ENCODE data around the gene KCNE5.
"Not testable (repeated sequence)": the region's sequence is repeated elsewhere in the genome, so short reads cannot be mapped to it uniquely, and the experiment has no call there.

Gene KCNE5

DNA sequence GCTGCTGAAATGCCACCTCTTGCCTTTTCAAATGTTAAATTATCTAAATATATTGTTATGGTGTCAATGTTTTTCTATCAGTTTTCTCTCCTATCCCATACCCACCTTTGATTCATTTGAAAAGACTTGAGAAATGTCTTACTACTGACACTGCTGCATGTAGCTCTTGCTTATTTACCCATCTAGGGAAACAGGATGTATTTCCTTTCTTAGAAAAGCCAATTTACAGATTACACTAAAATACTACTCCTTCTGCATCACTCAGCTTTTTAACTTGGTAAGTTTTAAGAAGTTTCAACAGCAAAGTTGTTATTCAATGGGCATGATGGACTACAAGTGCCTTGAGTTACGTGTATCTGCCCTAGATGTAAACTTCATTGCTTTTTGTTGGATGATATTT lies 13.2 kb upstream of the KCNE5 start:
- Histone ChIP-seq H3K4me1 (ENCODE audit: control insufficient read depth, insufficient read depth, low read depth, low read length) (no peaks in the 10 kb centered on the region), H3K4ac (ENCODE audit: low read depth in 1 of 2, low read length in 2 of 2) (no peak overlapping the region), H3K23ac (ENCODE audit: low read length in 2 of 2) (no peak overlapping the region), H2AFZ (ENCODE audit: low read depth, low read length) (no peak overlapping the region), H2BK120ac (ENCODE audit: low read depth, low read length) (no peak overlapping the region), H4K8ac (ENCODE audit: low read length) (no peak overlapping the region), H4K91ac (ENCODE audit: low read length) (no peak overlapping the region), H2BK5ac (ENCODE audit: low read depth, low read length, poor library complexity, severe bottlenecking) (no peak overlapping the region), H3K27me3 (ENCODE audit: control insufficient read depth in 1 of 2, insufficient read depth in 1 of 2, low read length in 2 of 2) (peaks cover 0 to 11% of the 10 kb centered on the region in 2 experiments), H3K27ac (ENCODE audit: low read length, poor library complexity, severe bottlenecking) (no peak overlapping the region), H3K36me3 (ENCODE audit: control insufficient read depth in 1 of 2, insufficient read depth in 2 of 2, low read depth in 1 of 2, low read length in 2 of 2) (peaks cover 0 to 25% of the 10 kb centered on the region in 2 experiments), H3K9ac (ENCODE audit: low read length) (no peak overlapping the region), H3K18ac (ENCODE audit: low read depth in 1 of 2, low read length in 2 of 2) (no peak overlapping the region), H2BK12ac (ENCODE audit: low read length in 2 of 2) (no peak overlapping the region), H2AK5ac (ENCODE audit: low read length, severe bottlenecking) (no peak overlapping the region), H3K4me3 (ENCODE audit: insufficient read depth in 1 of 2, low read depth in 1 of 2, low read length in 2 of 2) (no peak overlapping the region), H3K4me2 (ENCODE audit: low read length, poor library complexity, severe bottlenecking) (no peak overlapping the region), H2BK15ac (ENCODE audit: low read depth, poor library complexity, severe bottlenecking) (no peak overlapping the region), H3K79me1 (replicated peaks; ENCODE audit: low read length, poor library complexity, severe bottlenecking) (no peaks in the 10 kb centered on the region), H3K14ac (ENCODE audit: low read length in 2 of 2) (no peak overlapping the region), H3K9me3 (ENCODE audit: control insufficient read depth, low read length) (no peaks in the 10 kb centered on the region)
- WGBS: 93% methylated on average over 1 of the region's 1 CpG
- no peak for DNase-seq

DNA sequence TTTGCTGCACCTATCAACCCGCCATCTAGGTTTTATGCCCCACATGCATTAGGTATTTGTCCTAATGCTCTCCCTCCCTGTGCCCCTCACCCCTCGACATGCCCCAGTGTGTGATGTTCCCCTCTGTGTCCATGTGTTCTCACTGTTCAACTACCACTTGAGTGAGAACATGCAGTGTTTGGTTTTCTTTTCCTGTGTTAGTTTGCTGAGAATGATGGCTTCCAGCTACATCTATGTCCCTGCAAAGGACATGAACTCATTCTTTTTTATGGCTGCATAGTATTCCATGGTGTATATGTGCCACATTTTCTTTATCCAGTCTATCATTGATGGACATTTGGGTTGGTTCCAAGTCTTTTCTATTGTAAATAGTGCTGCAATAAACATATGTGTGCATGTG lies 12.5 kb upstream of the KCNE5 start:
- not testable (repeated sequence) for H3K18ac ChIP-seq (ENCODE audit: low read depth in 1 of 2, low read length in 2 of 2); H3K14ac ChIP-seq (ENCODE audit: low read length in 2 of 2); H3K23ac ChIP-seq (ENCODE audit: low read length in 2 of 2); H3K4me2 ChIP-seq (ENCODE audit: low read length, poor library complexity, severe bottlenecking); H2AK5ac ChIP-seq (ENCODE audit: low read length, severe bottlenecking); H2AFZ ChIP-seq (ENCODE audit: low read depth, low read length); H3K27ac ChIP-seq (ENCODE audit: low read length, poor library complexity, severe bottlenecking); H2BK120ac ChIP-seq (ENCODE audit: low read depth, low read length); H2BK12ac ChIP-seq (ENCODE audit: low read length in 2 of 2); H2BK5ac ChIP-seq (ENCODE audit: low read depth, low read length, poor library complexity, severe bottlenecking); H4K91ac ChIP-seq (ENCODE audit: low read length); H3K4me1 ChIP-seq (ENCODE audit: control insufficient read depth, insufficient read depth, low read depth, low read length); H3K9ac ChIP-seq (ENCODE audit: low read length); H2BK15ac ChIP-seq (ENCODE audit: low read depth, poor library complexity, severe bottlenecking); H4K8ac ChIP-seq (ENCODE audit: low read length); DNase-seq; H3K9me3 ChIP-seq (ENCODE audit: control insufficient read depth, low read length); H3K79me1 ChIP-seq (replicated peaks; ENCODE audit: low read length, poor library complexity, severe bottlenecking); H3K4me3 ChIP-seq (ENCODE audit: insufficient read depth in 1 of 2, low read depth in 1 of 2, low read length in 2 of 2); H3K4ac ChIP-seq (ENCODE audit: low read depth in 1 of 2, low read length in 2 of 2)
- peaks cover 0 to 25% of the 10 kb centered on the region in 2 experiments for H3K36me3 ChIP-seq (ENCODE audit: control insufficient read depth in 1 of 2, insufficient read depth in 2 of 2, low read depth in 1 of 2, low read length in 2 of 2)
- peaks cover 0 to 13% of the 10 kb centered on the region in 2 experiments for H3K27me3 ChIP-seq (ENCODE audit: control insufficient read depth in 1 of 2, insufficient read depth in 1 of 2, low read length in 2 of 2)
- WGBS: 90% methylated on average over 1 of the region's 2 CpGs

DNA sequence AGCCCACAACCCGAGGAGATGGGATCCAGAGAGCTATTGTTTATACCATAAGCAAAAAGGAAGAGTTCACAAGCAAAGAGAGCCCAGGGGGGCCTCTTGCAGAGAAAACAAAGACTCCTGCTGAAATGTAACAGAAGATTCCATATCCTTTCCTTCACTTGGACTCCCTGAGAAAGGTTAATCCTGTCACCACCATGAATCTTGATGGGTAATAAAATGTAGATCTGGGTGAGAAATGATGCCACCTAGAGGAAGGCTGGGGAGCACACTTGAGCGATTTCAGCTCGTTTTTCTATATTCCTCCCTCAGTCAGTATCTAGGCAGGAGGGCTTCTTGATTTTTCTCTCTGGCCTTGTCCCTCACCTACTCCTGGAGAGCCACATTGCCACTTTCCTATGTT lies 10.2 kb upstream of the KCNE5 start:
- 100% methylated on average over 1 of the region's 3 CpGs for WGBS
- no peak overlapping the region for H2AK5ac ChIP-seq (ENCODE audit: low read length, severe bottlenecking)
- H3K9ac ChIP-seq (ENCODE audit: low read length): no peak overlapping the region
- no peak overlapping the region for H3K14ac ChIP-seq (ENCODE audit: low read length in 2 of 2)
- H2BK12ac ChIP-seq (ENCODE audit: low read length in 2 of 2): no peak overlapping the region
- no peak overlapping the region for H2BK5ac ChIP-seq (ENCODE audit: low read depth, low read length, poor library complexity, severe bottlenecking)
- H3K9me3 ChIP-seq (ENCODE audit: control insufficient read depth, low read length): no peaks in the 10 kb centered on the region
- H3K4ac ChIP-seq (ENCODE audit: low read depth in 1 of 2, low read length in 2 of 2): no peak overlapping the region
- no peaks in the 10 kb centered on the region for H3K4me1 ChIP-seq (ENCODE audit: control insufficient read depth, insufficient read depth, low read depth, low read length)
- H3K79me1 ChIP-seq (replicated peaks; ENCODE audit: low read length, poor library complexity, severe bottlenecking): no peaks in the 10 kb centered on the region
- peaks cover 0 to 20% of the 10 kb centered on the region in 2 experiments for H3K27me3 ChIP-seq (ENCODE audit: control insufficient read depth in 1 of 2, insufficient read depth in 1 of 2, low read length in 2 of 2)
- no peak overlapping the region for H3K18ac ChIP-seq (ENCODE audit: low read depth in 1 of 2, low read length in 2 of 2)
- no peak overlapping the region for H3K23ac ChIP-seq (ENCODE audit: low read length in 2 of 2)
- no peak overlapping the region for H2BK120ac ChIP-seq (ENCODE audit: low read depth, low read length)
- H3K36me3 ChIP-seq (ENCODE audit: control insufficient read depth in 1 of 2, insufficient read depth in 2 of 2, low read depth in 1 of 2, low read length in 2 of 2): peaks cover 0 to 16% of the 10 kb centered on the region in 2 experiments
- H3K4me2 ChIP-seq (ENCODE audit: low read length, poor library complexity, severe bottlenecking): no peak overlapping the region
- peak; percentile 16 for DNase-seq
- no peak overlapping the region for H4K91ac ChIP-seq (ENCODE audit: low read length)
- no peak overlapping the region for H3K27ac ChIP-seq (ENCODE audit: low read length, poor library complexity, severe bottlenecking)
- H2BK15ac ChIP-seq (ENCODE audit: low read depth, poor library complexity, severe bottlenecking): no peak overlapping the region
- no peak overlapping the region for H2AFZ ChIP-seq (ENCODE audit: low read depth, low read length)
- H4K8ac ChIP-seq (ENCODE audit: low read length): no peak overlapping the region
- H3K4me3 ChIP-seq (ENCODE audit: insufficient read depth in 1 of 2, low read depth in 1 of 2, low read length in 2 of 2): no peak overlapping the region

DNA sequence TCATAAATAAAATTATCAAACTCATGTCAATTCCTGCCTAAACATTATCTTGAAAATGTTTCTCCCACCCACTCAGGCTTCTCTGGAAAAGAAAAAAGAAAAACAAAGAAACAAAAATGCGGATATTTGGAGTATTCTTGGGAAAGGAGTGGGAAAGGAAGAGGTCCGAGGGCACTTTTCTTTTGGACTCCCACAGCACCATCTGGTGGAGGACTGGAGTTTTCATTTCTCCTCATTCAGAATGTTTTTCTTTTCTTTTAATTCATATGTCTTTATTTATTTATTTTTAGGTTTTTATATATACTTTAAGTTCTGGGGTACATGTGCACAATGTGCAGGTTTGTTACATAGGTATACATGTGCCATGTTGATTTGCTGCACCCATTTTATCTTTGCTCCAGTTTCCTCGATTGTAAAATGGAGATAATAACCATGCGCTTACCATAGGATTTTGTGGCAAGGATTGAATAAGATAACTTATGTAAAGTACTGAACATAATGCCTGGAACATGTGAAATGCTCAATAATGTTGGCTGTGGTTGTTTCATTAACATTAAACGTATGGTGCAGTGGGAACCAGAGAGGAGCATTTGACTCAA lies 8.0 kb upstream of the KCNE5 start:
- Histone ChIP-seq H4K8ac (ENCODE audit: low read length) (no peak overlapping the region), H2BK15ac (ENCODE audit: low read depth, poor library complexity, severe bottlenecking) (no peak overlapping the region), H2AFZ (ENCODE audit: low read depth, low read length) (no peak overlapping the region), H3K27ac (ENCODE audit: low read length, poor library complexity, severe bottlenecking) (no peak overlapping the region), H3K36me3 (ENCODE audit: control insufficient read depth in 1 of 2, insufficient read depth in 2 of 2, low read depth in 1 of 2, low read length in 2 of 2) (peaks cover 0 to 4% of the 10 kb centered on the region in 2 experiments), H3K4me1 (ENCODE audit: control insufficient read depth, insufficient read depth, low read depth, low read length) (no peaks in the 10 kb centered on the region), H2BK5ac (ENCODE audit: low read depth, low read length, poor library complexity, severe bottlenecking) (no peak overlapping the region), H3K18ac (ENCODE audit: low read depth in 1 of 2, low read length in 2 of 2) (no peak overlapping the region), H4K91ac (ENCODE audit: low read length) (no peak overlapping the region), H3K14ac (ENCODE audit: low read length in 2 of 2) (no peak overlapping the region), H2BK12ac (ENCODE audit: low read length in 2 of 2) (no peak overlapping the region), H3K4me2 (ENCODE audit: low read length, poor library complexity, severe bottlenecking) (no peak overlapping the region), H3K4me3 (ENCODE audit: insufficient read depth in 1 of 2, low read depth in 1 of 2, low read length in 2 of 2) (no peak overlapping the region), H3K9me3 (ENCODE audit: control insufficient read depth, low read length) (no peaks in the 10 kb centered on the region), H3K9ac (ENCODE audit: low read length) (no peak overlapping the region), H2BK120ac (ENCODE audit: low read depth, low read length) (no peak overlapping the region), H3K79me1 (replicated peaks; ENCODE audit: low read length, poor library complexity, severe bottlenecking) (no peaks in the 10 kb centered on the region), H3K23ac (ENCODE audit: low read length in 2 of 2) (no peak overlapping the region), H2AK5ac (ENCODE audit: low read length, severe bottlenecking) (no peak overlapping the region), H3K4ac (ENCODE audit: low read depth in 1 of 2, low read length in 2 of 2) (no peak overlapping the region), H3K27me3 (ENCODE audit: control insufficient read depth in 1 of 2, insufficient read depth in 1 of 2, low read length in 2 of 2) (peaks cover 0 to 14% of the 10 kb centered on the region in 2 experiments)
- 98% methylated on average over 3 of the region's 5 CpGs for WGBS
- peak; percentile 37 for DNase-seq
